ENCODE measurements around the gene ZFP14. TPM values are rescaled to one million over a fixed set of nuclear protein-coding genes. Genes with fewer than 3 reads are reported as not detected.

The ZFP14 gene
- total and polyA plus RNA-seq, 2 experiments from 2014 or later: 6.1 to 6.7 TPM

- TF ChIP-seq EZH2phosphoT487 (IDR thresholded peaks at IDR 0.05; ENCODE audit: low read depth, severe bottlenecking, unreplicated experiment): no peak
- no peak for TF ChIP-seq EZH2 (IDR thresholded peaks at IDR 0.05; ENCODE audit: borderline replicate concordance)
- no peak for TF ChIP-seq CTCF (IDR thresholded peaks at IDR 0.05; ENCODE audit: poor library complexity)
- no peak overlapping the region for H2AFZ ChIP-seq
- no peaks in the 10 kb centered on the region for H3K4me1 ChIP-seq (ENCODE audit: insufficient read depth)
- no peaks in the 10 kb centered on the region for H3K9me2 ChIP-seq (replicated peaks; ENCODE audit: insufficient read depth)
- no peak overlapping the region for H3K4me2 ChIP-seq
- H3K27me3 ChIP-seq: no peaks in the 10 kb centered on the region
- no peaks in the 10 kb centered on the region for H3K79me2 ChIP-seq
- peaks cover 38% of the 10 kb centered on the region for H3K9me3 ChIP-seq (ENCODE audit: low read depth)
- no peak overlapping the region for H3K4me3 ChIP-seq
- WGBS (ENCODE audit: low lambda C conversion rate, missing lambda C conversion rate): 100% methylated on average over 3 of the region's 3 CpGs
- H4K20me1 ChIP-seq (ENCODE audit: insufficient read depth, poor library complexity, severe bottlenecking): no peaks in the 10 kb centered on the region
- H3K36me3 ChIP-seq (replicated peaks; ENCODE audit: insufficient read depth, low read depth): peaks cover 5% of the 10 kb centered on the region
- DNase-seq (ENCODE audit: low spot score): no peak
- no peak overlapping the region for H3K27ac ChIP-seq
These were observed 19.6 kb upstream of the ZFP14 start for GRCh38 chr19:36398571-36398970.

- Histone ChIP-seq H3K4me1 (ENCODE audit: insufficient read depth) (no peaks in the 10 kb centered on the region), H3K36me3 (replicated peaks; ENCODE audit: insufficient read depth, low read depth) (peaks cover 22% of the 10 kb centered on the region), H3K79me2 (no peaks in the 10 kb centered on the region), H3K27ac (no peak overlapping the region), H3K4me2 (no peak overlapping the region), H3K27me3 (no peaks in the 10 kb centered on the region), H3K9me2 (replicated peaks; ENCODE audit: insufficient read depth) (no peaks in the 10 kb centered on the region), H3K4me3 (no peak overlapping the region), H2AFZ (no peak overlapping the region), H4K20me1 (ENCODE audit: insufficient read depth, poor library complexity, severe bottlenecking) (no peaks in the 10 kb centered on the region), H3K9me3 (ENCODE audit: low read depth) (peaks cover 51% of the 10 kb centered on the region)
- TF ChIP-seq CTCF (IDR thresholded peaks at IDR 0.05; ENCODE audit: poor library complexity) (no peak), EZH2 (IDR thresholded peaks at IDR 0.05; ENCODE audit: borderline replicate concordance) (no peak)
- no peak for DNase-seq (ENCODE audit: low spot score)
- WGBS (ENCODE audit: low lambda C conversion rate, missing lambda C conversion rate): 98% methylated on average over 11 of the region's 11 CpGs
These were observed 14.1 kb upstream of the ZFP14 start for GRCh38 chr19:36392916-36393673.

- DNase-seq (ENCODE audit: low spot score): no peak
- TF ChIP-seq EZH2phosphoT487 (IDR thresholded peaks at IDR 0.05; ENCODE audit: low read depth, severe bottlenecking, unreplicated experiment) (no peak), CTCF (IDR thresholded peaks at IDR 0.05; ENCODE audit: poor library complexity) (no peak)
- H3K4me3 ChIP-seq: peak overlapping the region; percentile 59
- peak overlapping the region; percentile 92 for H3K4me2 ChIP-seq
- H3K4me1 ChIP-seq (ENCODE audit: insufficient read depth): peaks cover 16% of the 10 kb centered on the region
- no peaks in the 10 kb centered on the region for H3K9me2 ChIP-seq (replicated peaks; ENCODE audit: insufficient read depth)
- no peaks in the 10 kb centered on the region for H3K27me3 ChIP-seq
- H4K20me1 ChIP-seq (ENCODE audit: insufficient read depth, poor library complexity, severe bottlenecking): no peaks in the 10 kb centered on the region
- H3K79me2 ChIP-seq: peaks cover 28% of the 10 kb centered on the region
- peak overlapping the region; percentile 30 for H3K27ac ChIP-seq
- 86% methylated on average over 10 of the region's 10 CpGs for WGBS (ENCODE audit: low lambda C conversion rate, missing lambda C conversion rate)
- no peaks in the 10 kb centered on the region for H3K9me3 ChIP-seq (ENCODE audit: low read depth)
- H3K36me3 ChIP-seq (replicated peaks; ENCODE audit: insufficient read depth, low read depth): no peaks in the 10 kb centered on the region
- peak overlapping the region; percentile 92 for H2AFZ ChIP-seq
These were observed 464 bp upstream of the ZFP14 start for GRCh38 chr19:36379510-36379819.
